ENCODE measurements around the gene MYO6.

DNA sequence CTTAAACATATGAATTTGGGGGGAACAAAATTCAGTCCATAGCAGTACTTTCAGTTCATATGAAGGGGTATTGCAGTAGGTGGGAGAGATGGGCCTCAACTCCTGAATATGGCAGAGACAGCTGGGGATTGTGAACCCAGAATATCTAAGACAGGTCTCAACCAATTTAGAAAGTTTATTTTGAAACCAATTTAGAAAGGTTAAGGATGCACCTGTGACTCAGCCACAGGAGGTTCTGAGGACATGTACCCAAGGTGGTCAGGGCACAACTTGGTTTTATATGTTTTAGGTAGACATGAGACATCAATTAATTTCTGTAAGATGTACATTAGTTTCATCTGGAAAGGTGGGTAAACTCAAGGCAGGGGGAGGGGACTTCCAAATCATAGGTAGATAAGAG is 59.5 kb downstream of the MYO6 start:
- TF ChIP-seq, protein P1, sequence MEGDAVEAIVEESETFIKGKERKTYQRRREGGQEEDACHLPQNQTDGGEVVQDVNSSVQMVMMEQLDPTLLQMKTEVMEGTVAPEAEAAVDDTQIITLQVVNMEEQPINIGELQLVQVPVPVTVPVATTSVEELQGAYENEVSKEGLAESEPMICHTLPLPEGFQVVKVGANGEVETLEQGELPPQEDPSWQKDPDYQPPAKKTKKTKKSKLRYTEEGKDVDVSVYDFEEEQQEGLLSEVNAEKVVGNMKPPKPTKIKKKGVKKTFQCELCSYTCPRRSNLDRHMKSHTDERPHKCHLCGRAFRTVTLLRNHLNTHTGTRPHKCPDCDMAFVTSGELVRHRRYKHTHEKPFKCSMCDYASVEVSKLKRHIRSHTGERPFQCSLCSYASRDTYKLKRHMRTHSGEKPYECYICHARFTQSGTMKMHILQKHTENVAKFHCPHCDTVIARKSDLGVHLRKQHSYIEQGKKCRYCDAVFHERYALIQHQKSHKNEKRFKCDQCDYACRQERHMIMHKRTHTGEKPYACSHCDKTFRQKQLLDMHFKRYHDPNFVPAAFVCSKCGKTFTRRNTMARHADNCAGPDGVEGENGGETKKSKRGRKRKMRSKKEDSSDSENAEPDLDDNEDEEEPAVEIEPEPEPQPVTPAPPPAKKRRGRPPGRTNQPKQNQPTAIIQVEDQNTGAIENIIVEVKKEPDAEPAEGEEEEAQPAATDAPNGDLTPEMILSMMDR (IDR thresholded peaks at IDR 0.05) = no peak
- no peak for TF ChIP-seq POLR2A (IDR thresholded peaks at IDR 0.05)

Measured in thyroid gland (tissue), 4 donors.